Tibial nerve (tissue), 4 donors: Measurements from ENCODE around the gene HECTD4. TPM values are rescaled to one million over a fixed set of nuclear protein-coding genes. Genes with fewer than 3 reads are reported as not detected.
"Not testable (repeated sequence)": the region's sequence is repeated elsewhere in the genome, so short reads cannot be mapped to it uniquely, and the experiment has no call there.

Source experiments
- DNase-seq, 2 donors: peaks; one replicate each; pipeline ENCODE4 v3.0.0-alpha.2; 2019; ENCODE audit warnings: low spot score in 2 of 2
- H3K27ac ChIP-seq, 4 donors: fragments of 200-600 bp; sonication (generic) in 3 of 4; one replicate each; pipeline ENCODE4 v1.5.1; 2017 to 2019; ENCODE audit warnings: mild to moderate bottlenecking in 1 of 4
- H3K27me3 ChIP-seq, 2 donors: fragments of 200-600 bp; sonication (generic) in 1 of 2; one replicate each; pipeline versions ENCODE4 v1.5.1 to v1.6.0; 2017 to 2019
- H3K36me3 ChIP-seq, 3 donors: fragments of 200-600 bp; sonication (generic); one replicate each; pipeline ENCODE4 v1.5.1; 2018 to 2019
- H3K4me1 ChIP-seq, 4 donors: fragments of 200-600 bp; sonication (generic) in 3 of 4; one replicate each; pipeline ENCODE4 v1.5.1; 2017 to 2019
- H3K4me3 ChIP-seq, 4 donors: fragments of 200-600 bp; sonication (generic) in 3 of 4; one replicate each; pipeline ENCODE4 v1.5.1; 2017 to 2019; ENCODE audit warnings: mild to moderate bottlenecking in 1 of 4, moderate library complexity in 1 of 4
- H3K9me3 ChIP-seq, 4 donors: fragments of 200-600 bp; sonication (generic) in 3 of 4; one replicate each; pipeline ENCODE4 v1.5.1; 2017 to 2019
- CTCF ChIP-seq, 5 experiments: fragments of 200-600 bp in 3 of 5; fragments of 450-650 bp in 2 of 5; sonication (generic) in 3 of 5; IDR thresholded peaks; one replicate each; pipeline ENCODE4 v1.5.1; 2016 to 2019; ENCODE audit warnings: antibody characterized with exemption in 5 of 5, mild to moderate bottlenecking in 3 of 5, moderate library complexity in 2 of 5
- EP300 ChIP-seq, 2 donors: sonication (generic); formaldehyde crosslinking; IDR thresholded peaks; one replicate each; pipeline ENCODE4 v1.6.1; 2017; ENCODE audit warnings: antibody characterized with exemption in 2 of 2, mild to moderate bottlenecking in 1 of 2
- POLR2A ChIP-seq, 2 donors: fragments of 450-650 bp; IDR thresholded peaks; one replicate each; pipeline ENCODE4 v1.6.1; 2017; ENCODE audit warnings: antibody characterized with exemption in 2 of 2, mild to moderate bottlenecking in 2 of 2, moderate library complexity in 2 of 2
- WGBS, 2 donors: methylation state at CpG; one replicate each; pipeline ENCODE4 v1.1.5; 2018; 5-methylcytosine and 5-hydroxymethylcytosine counted together
- total RNA-seq, 4 donors: library from RNA; depleted of rRNA; stranded (reverse); fragments of >200 nt; gene quantifications; one replicate each; pipeline ENCODE4 v1.1.0, GENCODE V29; 2016

The HECTD4 gene
- total RNA-seq, 4 donors from 2014 or later: 43.0 to 70.5 (median 58.5) TPM

GRCh38 chr12:112409906-112410244 is 27.6 kb upstream of the HECTD4 start:
- H3K9me3 ChIP-seq: no peaks in the 10 kb centered on the region
- peaks cover 0 to 23% (median 7%) of the 10 kb centered on the region in 4 donors for H3K4me1 ChIP-seq
- H3K4me3 ChIP-seq: peak overlapping the region in 1 of 4 donors; percentile 66
- H3K27ac ChIP-seq: no peak overlapping the region
- no peak for DNase-seq
- peaks cover 0 to 33% (median 5%) of the 10 kb centered on the region in 3 donors for H3K36me3 ChIP-seq
- WGBS, 2 donors: 95 to 97% methylated on average over 14 of the region's 14 CpGs
- no peaks in the 10 kb centered on the region for H3K27me3 ChIP-seq
- TF ChIP-seq EP300 (IDR thresholded peaks at IDR 0.05): no peak
- no peak for TF ChIP-seq CTCF (IDR thresholded peaks at IDR 0.05)
- no peak for TF ChIP-seq POLR2A (IDR thresholded peaks at IDR 0.05)

- WGBS, 2 donors: 12% methylated on average over 41 to 46 of the region's 46 CpGs
Observed at GRCh38 chr12:112409064-112409905, 27.1 kb upstream of the HECTD4 start, which contains the start of gene RPL6. Gene RPL6, minus strand, starts transcription at chr12:112409605. Its CDS starts 949 bp downstream, at chr12:112408656.

GRCh38 chr12:112408621-112409020 is 26.4 kb upstream of the HECTD4 start:
- Histone ChIP-seq H3K27me3 (no peaks in the 10 kb centered on the region), H3K4me1 (peaks cover 0 to 23% (median 7%) of the 10 kb centered on the region in 4 donors), H3K9me3 (no peaks in the 10 kb centered on the region), H3K36me3 (peaks cover 3 to 46% (median 8%) of the 10 kb centered on the region in 3 donors), H3K27ac (peak overlapping the region in 3 of 4 donors; percentile 86 to 87 (median 87)), H3K4me3 (peak overlapping the region; percentile 42 to 84 (median 66))
- WGBS, 2 donors: 19% methylated on average over 5 of the region's 5 CpGs
- no peak for DNase-seq
- TF ChIP-seq EP300 (IDR thresholded peaks at IDR 0.05) (no peak), POLR2A (IDR thresholded peaks at IDR 0.05) (no peak), CTCF (IDR thresholded peaks at IDR 0.05) (no peak)

More at GRCh38 chr12:112409064-112409905, 27.1 kb upstream of the HECTD4 start, which contains the start of gene RPL6:
- peak in 1 of 2 donors; percentile 98 for TF ChIP-seq EP300 (IDR thresholded peaks at IDR 0.05)
- peak in 1 of 5 experiments; percentile 36 for TF ChIP-seq CTCF (IDR thresholded peaks at IDR 0.05)
- TF ChIP-seq POLR2A (IDR thresholded peaks at IDR 0.05): peak; percentile 74 to 88
- H3K4me1 ChIP-seq: peaks cover 0 to 23% (median 7%) of the 10 kb centered on the region in 4 donors
- H3K9me3 ChIP-seq: no peaks in the 10 kb centered on the region
- DNase-seq: peak; percentile 49 to 83
- peaks cover 3 to 39% (median 8%) of the 10 kb centered on the region in 3 donors for H3K36me3 ChIP-seq
- H3K27ac ChIP-seq: peak within 1 kb of the TSS; percentile 81 to 87 (median 86)
- peak within 1 kb of the TSS; percentile 42 to 84 (median 66) for H3K4me3 ChIP-seq
- H3K27me3 ChIP-seq: no peaks in the 10 kb centered on the region

GRCh38 chr12:112407683-112408082 is 25.5 kb upstream of the HECTD4 start:
- WGBS, 2 donors: 78 to 86% methylated on average over 6 of the region's 6 CpGs
- Histone ChIP-seq H3K4me1 (peaks cover 0 to 23% (median 7%) of the 10 kb centered on the region in 4 donors), H3K36me3 (peaks cover 3 to 50% (median 8%) of the 10 kb centered on the region in 3 donors)
- H3K27ac ChIP-seq, H3K9me3 ChIP-seq, H3K27me3 ChIP-seq, H3K4me3 ChIP-seq, DNase-seq: not testable (repeated sequence)

GRCh38 chr12:112406519-112407488 is 24.6 kb upstream of the HECTD4 start:
- H3K4me3 ChIP-seq: no peak overlapping the region

More at GRCh38 chr12:112406519-112407488, 24.6 kb upstream of the HECTD4 start:
- Histone ChIP-seq H3K27ac (no peak overlapping the region), H3K36me3 (peaks cover 3 to 50% (median 8%) of the 10 kb centered on the region in 3 donors), H3K27me3 (no peaks in the 10 kb centered on the region), H3K9me3 (no peaks in the 10 kb centered on the region), H3K4me1 (peaks cover 0 to 23% (median 7%) of the 10 kb centered on the region in 4 donors)
- WGBS, 2 donors: 79 to 82% methylated on average over 11 of the region's 11 CpGs
- TF ChIP-seq EP300 (IDR thresholded peaks at IDR 0.05): no peak
- no peak for TF ChIP-seq CTCF (IDR thresholded peaks at IDR 0.05)
- no peak for TF ChIP-seq POLR2A (IDR thresholded peaks at IDR 0.05)
- no peak for DNase-seq
